Measurements from ENCODE around the gene HMMR. TPM values are rescaled to one million over a fixed set of nuclear protein-coding genes. Genes with fewer than 3 reads are reported as not detected.
"Not testable (repeated sequence)": the region's sequence is repeated elsewhere in the genome, so short reads cannot be mapped to it uniquely, and the experiment has no call there.

Gene HMMR
- total RNA-seq, 1 donor from 2014 or later = 8.6 TPM

- no peaks in the 10 kb centered on the region for H3K36me3 Mint-ChIP-seq (ENCODE audit: low read depth, unreplicated experiment)
- no peak for DNase-seq (ENCODE audit: low spot score)
- no peaks in the 10 kb centered on the region for H3K27me3 Mint-ChIP-seq (ENCODE audit: unreplicated experiment)
- no peak for TF ChIP-seq CTCF (IDR thresholded peaks at IDR 0.05; ENCODE audit: unreplicated experiment)
- no peaks in the 10 kb centered on the region for H3K9me3 Mint-ChIP-seq (ENCODE audit: unreplicated experiment)
- no peak overlapping the region for H3K27ac Mint-ChIP-seq (ENCODE audit: unreplicated experiment)
- peaks cover 13% of the 10 kb centered on the region for H3K4me1 Mint-ChIP-seq (ENCODE audit: unreplicated experiment)
- no peak overlapping the region for H3K4me3 Mint-ChIP-seq (ENCODE audit: unreplicated experiment)
Observed at GRCh38 chr5:163532171-163533084, 72.0 kb downstream of the HMMR start.

- no peak for DNase-seq (ENCODE audit: low spot score)
- Mint-ChIP-seq H3K4me1 (ENCODE audit: unreplicated experiment) (peaks cover 11% of the 10 kb centered on the region), H3K9me3 (ENCODE audit: unreplicated experiment) (no peaks in the 10 kb centered on the region), H3K4me3 (ENCODE audit: unreplicated experiment) (no peak overlapping the region), H3K27ac (ENCODE audit: unreplicated experiment) (no peak overlapping the region), H3K27me3 (ENCODE audit: unreplicated experiment) (no peaks in the 10 kb centered on the region), H3K36me3 (ENCODE audit: low read depth, unreplicated experiment) (no peaks in the 10 kb centered on the region)
- TF ChIP-seq CTCF (IDR thresholded peaks at IDR 0.05; ENCODE audit: unreplicated experiment) = no peak
Observed at GRCh38 chr5:163533223-163533622, 72.8 kb downstream of the HMMR start.

GRCh38 chr5:163534492-163535094 lies 74.2 kb downstream of the HMMR start:
- H3K27ac Mint-ChIP-seq (ENCODE audit: unreplicated experiment) = no peak overlapping the region

GRCh38 chr5:163535290-163535689 lies 74.9 kb downstream of the HMMR start:
- Mint-ChIP-seq H3K9me3 (ENCODE audit: unreplicated experiment) (no peaks in the 10 kb centered on the region), H3K36me3 (ENCODE audit: low read depth, unreplicated experiment) (no peaks in the 10 kb centered on the region), H3K27ac (ENCODE audit: unreplicated experiment) (no peak overlapping the region), H3K4me1 (ENCODE audit: unreplicated experiment) (peaks cover 6% of the 10 kb centered on the region), H3K27me3 (ENCODE audit: unreplicated experiment) (no peaks in the 10 kb centered on the region), H3K4me3 (ENCODE audit: unreplicated experiment) (no peak overlapping the region)
- no peak for TF ChIP-seq CTCF (IDR thresholded peaks at IDR 0.05; ENCODE audit: unreplicated experiment)
- DNase-seq (ENCODE audit: low spot score) = no peak

More at GRCh38 chr5:163534492-163535094, 74.2 kb downstream of the HMMR start:
- no peak for TF ChIP-seq CTCF (IDR thresholded peaks at IDR 0.05; ENCODE audit: unreplicated experiment)
- Mint-ChIP-seq H3K4me1 (ENCODE audit: unreplicated experiment) (peaks cover 6% of the 10 kb centered on the region), H3K36me3 (ENCODE audit: low read depth, unreplicated experiment) (no peaks in the 10 kb centered on the region), H3K4me3 (ENCODE audit: unreplicated experiment) (no peak overlapping the region), H3K9me3 (ENCODE audit: unreplicated experiment) (no peaks in the 10 kb centered on the region), H3K27me3 (ENCODE audit: unreplicated experiment) (no peaks in the 10 kb centered on the region)
- no peak for DNase-seq (ENCODE audit: low spot score)

GRCh38 chr5:163536442-163536841 lies 76.0 kb downstream of the HMMR start:
- not testable (repeated sequence) for H3K27me3 Mint-ChIP-seq (ENCODE audit: unreplicated experiment); H3K4me3 Mint-ChIP-seq (ENCODE audit: unreplicated experiment); DNase-seq (ENCODE audit: low spot score); H3K36me3 Mint-ChIP-seq (ENCODE audit: low read depth, unreplicated experiment); H3K27ac Mint-ChIP-seq (ENCODE audit: unreplicated experiment); H3K9me3 Mint-ChIP-seq (ENCODE audit: unreplicated experiment); H3K4me1 Mint-ChIP-seq (ENCODE audit: unreplicated experiment)
